Neutrophil (primary cell): ENCODE measurements around the gene AGPAT4.
"Not testable (repeated sequence)": the region's sequence is repeated elsewhere in the genome, so short reads cannot be mapped to it uniquely, and the experiment has no call there.

Experiments
- H3K27ac ChIP-seq: fragments of 200-600 bp; sonication (generic); 2 replicates; pipeline ENCODE4 v1.5.1; 2016; ENCODE audit warnings: mild to moderate bottlenecking, moderate library complexity
- H3K27me3 ChIP-seq: fragments of 200-600 bp; sonication (generic); 2 replicates; pipeline ENCODE4 v1.6.0; 2016; ENCODE audit warnings: mild to moderate bottlenecking
- H3K36me3 ChIP-seq: fragments of 200-600 bp; sonication (generic); 2 replicates; pipeline ENCODE4 v1.5.1; 2017
- H3K4me1 ChIP-seq, 2 experiments: fragments of 200-600 bp in 1 of 2; sonication (generic) in 1 of 2; 1 replicate in 1 of 2; 2 replicates in 1 of 2; pipeline versions ENCODE4 v1.5.1 to v1.6.1; 2013 to 2016; ENCODE audit warnings: low read depth in 1 of 2, low read length in 1 of 2, mild to moderate bottlenecking in 1 of 2, moderate library complexity in 1 of 2; ENCODE audit not compliant: control insufficient read depth in 1 of 2, insufficient read depth in 1 of 2
- H3K4me3 ChIP-seq, 2 experiments: fragments of 200-600 bp in 1 of 2; sonication (generic) in 1 of 2; 1 replicate in 1 of 2; 2 replicates in 1 of 2; pipeline ENCODE4 v1.5.1; 2013 to 2016; ENCODE audit warnings: low read depth in 1 of 2, low read length in 1 of 2, mild to moderate bottlenecking in 1 of 2, moderate library complexity in 1 of 2
- H3K9me3 ChIP-seq: fragments of 200-600 bp; sonication (generic); 2 replicates; pipeline ENCODE4 v1.5.1; 2016
- CTCF ChIP-seq: fragments of 200-600 bp; sonication (generic); IDR thresholded peaks from 2 replicates; pipeline ENCODE4 v1.5.1; 2016; ENCODE audit warnings: antibody characterized with exemption

Gene AGPAT4

GRCh38 chr6:161313940-161314509 is 40.2 kb upstream of the AGPAT4 start:
- no peak overlapping the region for H3K27ac ChIP-seq
- H3K4me1 ChIP-seq, result no peaks in the 10 kb centered on the region
- TF ChIP-seq CTCF, result no peak

GRCh38 chr6:161313475-161313874 is 39.6 kb upstream of the AGPAT4 start:
- H3K27ac ChIP-seq, H3K4me1 ChIP-seq, H3K9me3 ChIP-seq, H3K27me3 ChIP-seq, H3K4me3 ChIP-seq, H3K36me3 ChIP-seq: not testable (repeated sequence)

More at GRCh38 chr6:161313940-161314509, 40.2 kb upstream of the AGPAT4 start:
- H3K27me3 ChIP-seq, result no peaks in the 10 kb centered on the region
- no peaks in the 10 kb centered on the region for H3K9me3 ChIP-seq
- H3K4me3 ChIP-seq, result no peak overlapping the region
- H3K36me3 ChIP-seq, result no peaks in the 10 kb centered on the region

- H3K27ac ChIP-seq, H3K27me3 ChIP-seq, H3K9me3 ChIP-seq, H3K4me1 ChIP-seq, H3K4me3 ChIP-seq, H3K36me3 ChIP-seq: not testable (repeated sequence)
Observed at GRCh38 chr6:161309774-161310173, 35.9 kb upstream of the AGPAT4 start.

GRCh38 chr6:161308075-161308655 is 34.3 kb upstream of the AGPAT4 start:
- no peaks in the 10 kb centered on the region for H3K9me3 ChIP-seq
- H3K36me3 ChIP-seq, result no peaks in the 10 kb centered on the region
- H3K4me1 ChIP-seq, result no peaks in the 10 kb centered on the region
- H3K27ac ChIP-seq, result no peak overlapping the region
- H3K4me3 ChIP-seq, result no peak overlapping the region
- no peaks in the 10 kb centered on the region for H3K27me3 ChIP-seq
- no peak for TF ChIP-seq CTCF

- H3K4me1 ChIP-seq, result no peaks in the 10 kb centered on the region
- no peaks in the 10 kb centered on the region for H3K9me3 ChIP-seq
- H3K4me3 ChIP-seq, result no peak overlapping the region
- H3K27me3 ChIP-seq, result no peaks in the 10 kb centered on the region
- H3K36me3 ChIP-seq, result no peaks in the 10 kb centered on the region
- no peak for TF ChIP-seq CTCF
- H3K27ac ChIP-seq, result no peak overlapping the region
Observed at GRCh38 chr6:161305860-161306259, 32.0 kb upstream of the AGPAT4 start.

GRCh38 chr6:161303628-161304340 is 29.9 kb upstream of the AGPAT4 start:
- H3K27me3 ChIP-seq, result no peaks in the 10 kb centered on the region
- no peak overlapping the region for H3K27ac ChIP-seq
- no peaks in the 10 kb centered on the region for H3K4me1 ChIP-seq
- no peak for TF ChIP-seq CTCF
- no peak overlapping the region for H3K4me3 ChIP-seq
- H3K36me3 ChIP-seq, result no peaks in the 10 kb centered on the region
- no peaks in the 10 kb centered on the region for H3K9me3 ChIP-seq
